ENCODE results near the gene FOSL2.

Gene FOSL2

DNA sequence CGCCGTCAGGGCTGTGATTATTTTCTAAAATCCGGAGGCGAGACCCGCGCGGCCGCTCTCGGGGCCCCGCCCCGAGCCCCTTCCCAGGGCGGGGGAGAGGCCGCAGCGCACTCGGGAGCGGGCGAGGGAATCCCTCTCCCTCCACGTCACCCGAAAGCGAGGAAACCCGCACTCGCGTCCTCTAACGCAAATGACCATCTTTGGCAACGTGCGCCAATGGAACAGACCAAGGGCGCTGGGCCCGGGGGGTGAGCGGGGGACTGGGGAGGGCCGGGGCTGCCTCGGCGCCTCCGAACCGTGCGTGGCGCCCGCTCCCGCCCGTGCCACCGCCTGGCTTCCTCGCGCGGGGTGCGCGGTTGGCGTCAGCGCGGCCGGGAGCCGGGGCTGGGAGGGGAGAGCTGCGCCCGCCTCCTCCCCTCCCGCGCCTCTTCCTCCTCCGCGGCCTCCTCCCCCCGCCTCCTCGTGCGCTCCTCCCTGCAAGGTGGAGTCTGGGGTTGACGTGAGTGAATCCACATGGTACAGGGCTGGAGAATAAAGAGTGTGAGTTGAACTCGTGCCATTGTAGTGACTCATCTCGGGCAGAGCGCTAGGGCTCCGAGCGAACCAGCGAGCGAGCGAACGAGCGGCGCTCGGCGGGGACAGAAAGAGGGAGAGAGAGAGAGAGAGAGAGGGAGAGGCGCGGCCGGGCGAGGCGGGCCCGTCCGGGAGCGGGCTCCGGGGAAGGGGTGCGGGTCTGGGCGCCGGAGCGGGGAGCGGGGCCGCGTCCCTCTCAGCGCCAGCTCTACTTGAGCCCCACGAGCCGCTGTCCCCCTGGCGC is at the start of gene FOSL2:
TSS of gene FOSL2 (plus strand) at position 562 of the 817 bp plus-strand sequence. CDS start 863 bp downstream, outside the sequence.
- peak; percentile 59 for FAIRE-seq

- no peak for FAIRE-seq
Measured at GRCh38 chr2:28343184-28343942, 49.3 kb upstream of the FOSL2 start.

DNA sequence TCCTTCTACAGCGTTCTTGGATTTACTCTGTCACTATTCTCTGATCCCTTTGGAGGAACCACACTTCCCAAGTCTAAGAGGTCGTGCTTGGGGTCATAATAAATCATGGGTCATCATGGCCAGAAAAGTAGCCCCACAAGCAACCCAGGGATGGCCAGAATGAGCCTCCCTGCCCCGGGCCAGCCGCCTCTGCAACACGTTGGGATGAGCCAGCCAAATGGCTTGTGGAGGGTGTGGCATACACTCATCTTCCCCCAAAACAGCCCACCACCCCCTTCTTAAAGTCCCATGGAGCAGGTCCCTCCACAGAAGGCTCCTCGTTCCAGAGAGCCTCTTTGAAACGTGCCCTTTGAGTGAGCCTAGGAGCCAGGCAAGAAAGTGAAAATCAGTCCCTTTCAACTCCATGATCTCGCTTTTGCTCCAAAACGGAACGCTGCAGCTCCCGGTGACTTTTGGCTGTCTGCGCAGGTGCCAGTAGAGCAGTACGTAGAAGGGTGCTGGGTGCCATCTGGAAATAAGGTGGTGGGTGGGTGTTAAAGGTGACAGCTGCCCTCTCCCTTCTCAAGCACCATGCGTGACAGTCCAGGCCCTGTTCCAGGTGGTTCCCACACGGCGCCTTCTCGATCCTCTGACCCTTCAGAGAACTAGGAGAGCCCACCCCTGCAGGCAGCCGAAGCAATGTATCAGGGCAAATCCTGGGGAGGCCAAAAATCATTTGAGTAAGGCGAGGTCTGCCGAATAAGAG is 48.5 kb upstream of the FOSL2 start:
- no peak for FAIRE-seq

DNA sequence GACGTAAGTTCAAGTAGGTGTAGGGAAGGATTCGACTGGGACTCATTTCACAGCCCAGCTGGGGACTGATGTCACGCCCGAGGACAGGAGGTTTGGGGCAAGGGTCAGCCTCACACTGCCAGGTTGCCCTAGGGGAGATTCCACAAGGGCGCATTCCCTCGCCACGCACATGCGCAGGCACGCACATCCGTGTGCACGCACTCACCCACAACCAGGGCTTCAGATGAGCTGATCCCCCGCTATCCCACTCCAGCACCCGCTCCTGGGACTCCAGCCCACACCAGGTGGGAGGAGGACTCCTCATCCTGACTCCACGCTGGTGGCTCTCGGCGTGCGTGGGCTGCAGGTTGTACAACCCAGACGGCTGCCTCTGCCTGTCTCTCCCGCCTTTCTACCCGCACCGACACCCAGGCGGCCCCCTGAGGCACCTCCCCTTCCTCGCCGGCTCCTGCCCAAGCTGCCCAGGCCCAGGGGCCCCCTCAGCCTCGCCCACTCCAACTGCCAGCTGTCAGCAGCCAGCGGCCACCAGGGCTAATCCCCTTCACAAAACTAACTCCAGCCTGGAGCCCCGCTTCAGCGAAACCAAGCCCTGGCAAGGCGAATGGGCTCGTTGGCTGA is 47.8 kb upstream of the FOSL2 start:
- FAIRE-seq, result no peak

DNA sequence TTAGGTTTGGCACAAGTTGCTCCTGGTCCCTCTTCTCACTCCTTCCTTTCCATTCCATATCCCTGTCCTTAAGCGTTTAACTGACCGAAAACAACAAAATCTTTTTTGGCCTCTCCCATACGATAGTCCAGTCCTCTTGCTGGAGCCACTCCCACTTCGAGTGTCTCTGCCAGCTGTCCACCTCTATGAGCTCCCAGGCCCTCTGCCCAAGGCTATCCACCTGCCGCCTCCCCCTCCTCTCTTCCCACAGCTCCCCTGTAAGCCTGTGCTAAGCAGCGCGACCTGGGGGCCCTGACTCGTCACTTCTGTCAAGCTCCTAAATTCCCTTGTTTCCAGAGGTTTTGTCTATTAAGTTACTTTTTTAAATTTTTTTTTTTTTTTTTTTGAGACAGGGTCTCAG is 47.0 kb upstream of the FOSL2 start:
- FAIRE-seq, result no peak

DNA sequence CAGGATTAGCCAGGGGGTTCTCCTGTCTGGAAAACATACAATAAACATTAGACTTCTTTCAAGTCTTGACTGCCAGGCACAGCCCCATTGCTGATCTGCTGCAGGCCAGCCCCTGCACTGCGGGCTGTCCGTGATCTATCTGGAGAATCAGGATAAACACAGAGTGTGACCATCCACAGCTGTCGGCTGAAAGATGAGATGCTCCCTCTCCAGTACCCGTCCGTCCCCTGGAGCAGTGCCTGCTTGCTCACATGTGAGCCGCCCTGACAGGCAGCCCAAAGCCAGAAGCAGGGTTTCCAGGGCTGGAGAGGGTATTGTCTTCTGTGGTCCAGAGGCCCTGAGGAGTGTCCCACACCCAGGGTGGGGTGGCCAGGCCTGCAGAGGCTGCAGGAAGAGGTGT is 46.1 kb upstream of the FOSL2 start:
- no peak for FAIRE-seq

DNA sequence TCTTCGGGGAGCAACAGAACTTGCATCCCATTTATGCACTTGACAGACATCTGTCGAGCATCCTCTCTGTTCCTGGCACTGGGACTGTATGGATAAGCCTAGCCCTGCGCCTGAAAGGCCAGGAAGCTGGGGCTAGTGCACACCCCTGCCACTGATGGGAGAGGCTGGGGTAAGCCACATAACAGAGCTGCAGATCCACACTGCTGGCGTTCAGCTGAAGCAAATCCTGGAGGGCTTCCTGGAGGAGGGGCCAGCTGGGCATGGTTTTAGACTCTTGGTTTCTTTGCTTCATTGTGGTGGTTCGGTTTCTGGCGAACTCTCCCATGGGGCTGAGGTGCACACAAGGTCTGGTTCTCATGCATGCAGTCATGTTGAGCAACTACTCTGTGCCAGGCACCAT is 45.5 kb upstream of the FOSL2 start:
- FAIRE-seq, result no peak

- FAIRE-seq, result no peak
Measured at GRCh38 chr2:28347596-28347995, 45.1 kb upstream of the FOSL2 start.

- FAIRE-seq, result no peak
Measured at GRCh38 chr2:28348149-28348567, 44.5 kb upstream of the FOSL2 start.

GRCh38 chr2:28348921-28349320 is 43.7 kb upstream of the FOSL2 start:
- FAIRE-seq, result no peak

- FAIRE-seq, result no peak
Measured at GRCh38 chr2:28349546-28350165, 43.0 kb upstream of the FOSL2 start.

GRCh38 chr2:28350196-28350595 is 42.5 kb upstream of the FOSL2 start:
- no peak for FAIRE-seq

DNA sequence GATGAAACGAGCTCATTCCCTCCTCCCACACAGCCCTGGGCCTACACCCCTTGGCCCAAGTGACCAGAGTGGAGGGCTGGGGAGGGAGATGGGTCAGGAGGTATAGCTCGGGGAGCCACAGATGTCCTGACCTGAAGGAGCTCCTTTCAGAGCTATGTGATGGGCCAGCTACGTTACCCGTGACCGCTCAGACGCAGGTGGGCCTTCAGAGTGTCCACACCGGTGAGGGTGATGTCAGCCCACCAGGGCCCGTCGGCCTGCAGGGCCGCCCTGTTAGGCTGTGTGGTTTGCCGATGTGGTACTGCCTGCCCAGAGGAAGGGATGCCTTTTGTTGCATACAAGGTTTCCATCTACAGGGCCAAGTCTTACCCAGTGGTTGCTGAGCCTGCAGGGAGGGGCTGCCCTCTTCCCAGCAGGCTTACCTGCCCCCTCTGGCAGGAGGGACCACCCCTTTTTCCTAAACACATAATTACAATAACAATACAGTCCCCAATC is 41.8 kb upstream of the FOSL2 start:
- no peak for FAIRE-seq

DNA sequence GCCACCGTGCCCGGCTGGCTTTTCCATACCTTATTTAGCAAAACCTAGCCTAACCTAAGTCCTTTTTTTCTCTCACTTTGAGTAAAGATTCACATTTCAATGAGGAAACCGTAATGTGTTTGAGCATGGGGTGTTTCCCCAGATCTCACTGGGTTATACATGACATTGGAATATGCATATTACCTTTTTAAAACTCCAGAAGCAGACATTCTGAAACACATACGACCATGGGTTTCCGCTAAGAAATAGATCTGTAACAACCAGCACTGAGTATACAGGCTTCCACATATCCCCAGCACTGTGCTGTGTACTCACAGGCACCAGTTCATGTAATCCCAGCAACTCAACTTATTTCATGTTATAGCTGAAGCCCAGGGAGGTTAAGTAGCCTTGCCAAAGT is 41.0 kb upstream of the FOSL2 start:
- no peak for FAIRE-seq

DNA sequence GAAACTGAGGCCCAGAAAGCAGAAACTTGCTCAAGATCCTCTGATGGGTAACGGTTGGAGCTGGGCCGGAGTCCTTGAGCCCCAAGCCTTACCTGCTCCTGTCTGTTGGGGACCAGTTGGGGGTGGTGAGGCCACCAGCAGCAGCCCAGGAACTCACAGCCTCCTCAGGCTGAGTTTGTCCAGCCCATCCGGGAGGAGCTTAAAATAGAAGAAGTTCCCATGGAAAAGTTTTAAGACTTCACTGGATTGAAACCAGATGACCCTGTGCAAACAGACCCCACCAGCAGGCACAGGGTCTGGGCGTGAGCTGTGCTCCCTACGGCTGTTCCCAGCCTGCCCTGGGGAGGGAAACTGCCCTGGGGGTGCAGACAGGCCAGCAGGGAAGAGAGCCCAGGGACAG is 40.6 kb upstream of the FOSL2 start:
- no peak for FAIRE-seq

DNA sequence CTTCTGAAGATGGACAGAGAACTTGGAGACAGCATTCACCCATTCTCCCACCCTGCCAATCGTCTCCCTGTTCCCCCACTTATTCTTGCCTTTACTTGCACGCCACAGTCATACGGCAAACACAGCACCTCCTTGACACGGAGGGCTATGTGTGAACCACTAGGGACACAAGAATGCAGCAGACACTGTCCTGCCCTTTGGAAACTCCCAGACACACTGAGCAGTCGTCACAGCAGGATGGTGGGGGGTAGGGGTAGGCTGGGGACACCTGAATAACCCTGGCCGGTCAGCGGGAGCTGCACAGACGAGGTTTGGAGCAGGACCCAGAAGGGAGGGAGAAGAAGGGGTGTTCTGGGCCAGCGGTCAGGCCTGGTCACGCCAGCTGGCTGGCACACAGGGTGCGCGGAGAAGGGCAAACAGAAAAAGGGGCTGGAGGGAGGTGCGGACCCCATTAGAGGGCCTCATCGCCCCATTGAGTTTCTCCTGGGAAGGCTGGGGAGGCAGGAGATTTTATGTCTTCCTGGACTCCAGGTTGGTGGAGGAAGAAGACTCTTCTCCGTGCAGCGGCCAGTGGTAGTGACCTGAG is 40.0 kb upstream of the FOSL2 start:
- FAIRE-seq, result no peak

DNA sequence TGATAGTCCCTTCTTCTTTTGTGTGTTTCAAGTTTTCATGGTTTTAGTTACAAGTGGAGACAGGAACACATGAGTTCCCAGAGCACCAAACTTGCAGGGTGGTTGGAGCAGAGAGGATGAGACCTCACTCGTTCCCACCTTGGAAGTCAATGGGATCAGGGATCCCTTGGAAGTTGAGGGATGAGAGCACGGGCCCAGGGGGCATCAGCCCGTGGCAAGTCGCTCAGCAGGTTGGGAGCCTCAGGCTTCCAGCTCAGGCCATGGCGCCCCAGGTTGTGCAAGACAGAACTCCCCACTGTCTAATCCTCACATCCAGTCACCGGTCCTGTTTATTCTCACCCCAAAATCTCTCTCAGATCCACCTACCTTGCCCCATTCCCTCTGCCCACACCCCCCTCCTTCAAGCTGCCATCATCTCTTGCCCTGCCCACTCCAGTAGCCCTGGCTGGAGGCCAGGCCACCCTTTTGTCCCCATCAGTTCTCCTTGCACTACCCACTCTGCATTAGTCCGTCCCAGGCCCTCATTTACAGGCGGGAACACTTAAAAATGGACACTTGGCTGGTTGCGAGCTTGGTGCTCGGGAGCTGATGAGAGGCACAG is 37.6 kb upstream of the FOSL2 start:
- FAIRE-seq, result no peak

DNA sequence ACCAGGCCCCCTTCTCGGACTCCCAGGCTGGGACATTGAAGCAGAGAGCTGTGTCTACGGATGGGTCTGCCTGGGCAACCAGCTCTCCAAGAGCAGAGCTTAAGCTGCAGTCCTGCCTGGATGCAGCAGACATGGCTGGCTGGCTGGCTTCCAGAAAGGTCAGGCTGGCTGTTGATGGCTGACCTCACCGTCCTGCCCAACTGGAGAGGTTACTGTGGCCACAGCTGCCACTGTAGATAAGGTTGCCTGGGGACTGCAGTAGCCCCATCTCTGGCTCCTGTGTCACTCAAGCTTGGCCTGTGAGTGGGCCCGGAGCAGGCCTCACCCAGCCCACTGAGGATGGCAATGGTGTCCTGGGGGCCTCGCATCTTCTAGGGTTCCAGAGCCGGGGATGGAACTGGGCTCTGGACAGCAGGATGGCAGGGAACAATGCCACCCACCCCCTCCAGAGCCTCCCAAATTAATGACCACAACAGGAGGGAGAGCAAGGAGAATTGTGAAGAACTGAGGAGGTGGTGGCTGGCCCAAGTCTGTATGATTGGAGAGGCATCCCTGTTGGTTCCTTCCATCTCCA is 37.0 kb upstream of the FOSL2 start:
- FAIRE-seq, result no peak

DNA sequence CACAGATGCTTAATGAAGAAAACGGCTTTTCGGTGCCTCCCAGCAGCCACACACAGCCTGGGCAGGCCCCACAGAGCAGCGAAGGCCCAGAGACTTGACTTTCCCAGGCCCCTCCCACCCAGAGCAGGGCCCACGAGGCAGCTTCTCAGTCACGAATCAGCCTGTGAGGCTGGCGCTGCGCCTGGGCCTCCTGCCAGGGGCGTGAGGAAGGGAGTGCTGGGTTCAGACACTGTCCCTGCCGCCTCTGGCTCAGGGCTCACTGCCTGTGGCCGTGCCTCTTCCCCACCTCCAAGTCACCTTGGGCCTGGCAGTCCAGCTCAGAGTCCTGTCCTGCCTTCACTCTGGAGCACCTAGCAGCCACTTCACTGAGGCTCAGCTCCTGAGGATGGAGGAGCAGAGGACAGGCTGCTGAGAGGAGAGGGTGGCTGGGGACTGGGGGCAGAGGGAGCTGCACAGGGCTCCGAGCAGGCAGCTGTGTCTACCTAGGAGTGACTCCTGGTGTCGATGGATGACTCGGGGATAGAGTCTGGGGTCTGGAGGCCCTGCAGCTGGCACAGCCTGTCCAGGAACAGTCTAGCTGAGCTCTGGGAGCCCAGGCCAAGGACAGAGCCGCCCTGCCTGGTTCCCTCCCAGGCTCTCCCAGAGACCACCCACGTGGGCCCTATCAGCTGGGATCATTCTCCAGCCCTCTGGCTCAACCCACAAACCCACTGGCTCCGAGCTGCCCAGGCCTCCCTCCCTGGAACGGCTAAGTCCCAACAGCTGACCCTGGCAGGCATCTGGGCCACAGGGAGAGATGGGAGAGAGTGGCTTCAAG is 36.4 kb upstream of the FOSL2 start:
- no peak for FAIRE-seq

GRCh38 chr2:28357055-28357454 is 35.6 kb upstream of the FOSL2 start:
- no peak for FAIRE-seq
